Prostate gland (tissue), 2 donors: ENCODE data around the gene ZNF91.

Experiments used
- CTCF ChIP-seq, 4 experiments: fragments of 200-600 bp in 2 of 4; fragments of 450-650 bp in 2 of 4; sonication (generic) in 2 of 4; IDR thresholded peaks; 1 replicate in 3 of 4; 2 replicates in 1 of 4; pipeline ENCODE4 v1.5.1; 2016 to 2019; ENCODE audit warnings: antibody characterized with exemption in 4 of 4, mild to moderate bottlenecking in 2 of 4, moderate library complexity in 2 of 4
- POLR2A ChIP-seq: fragments of 450-650 bp; IDR thresholded peaks from one replicate; pipeline ENCODE4 v1.6.1; 2016; ENCODE audit warnings: antibody characterized with exemption, mild to moderate bottlenecking

GRCh38 chr19:23310729-23311211 lies 84.5 kb downstream of the ZNF91 start:
- TF ChIP-seq CTCF (IDR thresholded peaks at IDR 0.05) (no peak), POLR2A (no peak)
